Thyroid gland (tissue), 4 donors: ENCODE data around the gene MARCHF9. TPM values are rescaled to one million over a fixed set of nuclear protein-coding genes. Genes with fewer than 3 reads are reported as not detected.
A peak's percentile ranks its signal among the peaks of the same experiment; 100 is the strongest.

Experiments
- DNase-seq, 2 donors: peaks; one replicate each; pipeline ENCODE4 v3.0.0-alpha.2; 2019
- H3K27ac ChIP-seq, 3 donors: fragments of 200-600 bp; sonication (generic); 1 replicate in 2 of 3; 2 replicates in 1 of 3; pipeline ENCODE4 v1.5.1; 2016 to 2019; ENCODE audit warnings: mild to moderate bottlenecking in 1 of 3, moderate library complexity in 1 of 3
- H3K27me3 ChIP-seq: fragments of 200-600 bp; sonication (generic); one replicate; pipeline ENCODE4 v1.5.1; 2019
- H3K36me3 ChIP-seq, 2 donors: fragments of 200-600 bp; sonication (generic); one replicate each; pipeline ENCODE4 v1.5.1; 2016 to 2019
- H3K4me1 ChIP-seq, 2 donors: fragments of 200-600 bp; sonication (generic); one replicate each; pipeline ENCODE4 v1.5.1; 2017 to 2019
- H3K4me3 ChIP-seq, 3 donors: fragments of 200-600 bp; sonication (generic); replicated peaks in 1 of 3; 1 replicate in 2 of 3; 2 replicates in 1 of 3; pipeline ENCODE4 v1.5.1; 2016; ENCODE audit warnings: mild to moderate bottlenecking in 1 of 3
- H3K9me3 ChIP-seq: fragments of 200-600 bp; sonication (generic); one replicate; pipeline ENCODE4 v1.5.1; 2017
- POLR2A ChIP-seq, 2 donors: fragments of 450-650 bp; IDR thresholded peaks; one replicate each; pipeline ENCODE4 v1.6.1; 2017; ENCODE audit warnings: antibody characterized with exemption in 2 of 2, mild to moderate bottlenecking in 2 of 2, moderate library complexity in 1 of 2
- WGBS, 2 donors: methylation state at CpG; one replicate each; pipeline ENCODE4 v1.1.5; 2017; 5-methylcytosine and 5-hydroxymethylcytosine counted together
- intact Hi-C: fragments of 100-400 bp; cut with DNase I; formaldehyde crosslinking; loops from one replicate; pipeline ENCODE4 v1.15.1; 2023
- total RNA-seq, 4 donors: library from RNA; depleted of rRNA; stranded (reverse); fragments of >200 nt; gene quantifications; one replicate each; pipeline ENCODE4 v1.2.3, GENCODE V29; 2016
- TF ChIP-seq, protein P1 (sequence below), 6 experiments: fragments of 200-600 bp in 3 of 6; fragments of 450-650 bp in 3 of 6; sonication (generic) in 3 of 6; IDR thresholded peaks; one replicate each; pipeline ENCODE4 v1.5.1; 2016 to 2019; ENCODE audit warnings: antibody characterized with exemption in 6 of 6, mild to moderate bottlenecking in 2 of 6, inconsistent platforms in 1 of 6, moderate library complexity in 1 of 6

MARCHF9 gene
- total RNA-seq, 4 donors from 2014 or later, result 17.5 to 25.1 (median 21.4) TPM

DNA sequence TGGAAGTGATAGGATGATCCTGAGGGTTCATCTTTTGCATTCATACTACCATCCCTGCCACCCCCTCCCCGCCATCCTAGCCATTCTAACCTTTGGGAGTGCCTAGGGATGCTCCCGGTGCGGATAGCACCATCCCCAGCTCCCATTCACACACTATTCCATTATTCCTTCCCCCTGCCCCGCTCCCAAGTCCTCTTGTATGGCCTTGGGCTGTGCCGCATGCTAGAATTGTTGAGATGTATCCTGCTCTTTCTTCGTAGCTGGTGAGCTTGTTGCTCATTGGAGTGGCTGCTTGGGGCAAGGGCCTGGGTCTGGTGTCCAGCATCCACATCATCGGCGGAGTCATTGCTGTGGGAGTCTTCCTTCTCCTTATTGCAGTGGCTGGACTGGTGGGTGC, 9.4 kb upstream of the MARCHF9 start:
- Histone ChIP-seq H3K9me3 (no peaks in the 10 kb centered on the region), H3K4me1 (peaks cover 0 to 10% of the 10 kb centered on the region in 2 donors), H3K36me3 (peaks cover 25 to 27% of the 10 kb centered on the region in 2 donors), H3K27me3 (no peaks in the 10 kb centered on the region), H3K27ac (peak overlapping the region; percentile 94 to 96 (median 95)), H3K4me3 (peak overlapping the region; percentile 54 to 88 (median 76))
- 39% methylated on average over 8 of the region's 8 CpGs for WGBS, 2 donors
- TF ChIP-seq, protein P1, sequence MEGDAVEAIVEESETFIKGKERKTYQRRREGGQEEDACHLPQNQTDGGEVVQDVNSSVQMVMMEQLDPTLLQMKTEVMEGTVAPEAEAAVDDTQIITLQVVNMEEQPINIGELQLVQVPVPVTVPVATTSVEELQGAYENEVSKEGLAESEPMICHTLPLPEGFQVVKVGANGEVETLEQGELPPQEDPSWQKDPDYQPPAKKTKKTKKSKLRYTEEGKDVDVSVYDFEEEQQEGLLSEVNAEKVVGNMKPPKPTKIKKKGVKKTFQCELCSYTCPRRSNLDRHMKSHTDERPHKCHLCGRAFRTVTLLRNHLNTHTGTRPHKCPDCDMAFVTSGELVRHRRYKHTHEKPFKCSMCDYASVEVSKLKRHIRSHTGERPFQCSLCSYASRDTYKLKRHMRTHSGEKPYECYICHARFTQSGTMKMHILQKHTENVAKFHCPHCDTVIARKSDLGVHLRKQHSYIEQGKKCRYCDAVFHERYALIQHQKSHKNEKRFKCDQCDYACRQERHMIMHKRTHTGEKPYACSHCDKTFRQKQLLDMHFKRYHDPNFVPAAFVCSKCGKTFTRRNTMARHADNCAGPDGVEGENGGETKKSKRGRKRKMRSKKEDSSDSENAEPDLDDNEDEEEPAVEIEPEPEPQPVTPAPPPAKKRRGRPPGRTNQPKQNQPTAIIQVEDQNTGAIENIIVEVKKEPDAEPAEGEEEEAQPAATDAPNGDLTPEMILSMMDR (IDR thresholded peaks at IDR 0.05), result no peak
- no peak for TF ChIP-seq POLR2A (IDR thresholded peaks at IDR 0.05)
- no peak for DNase-seq
- intact Hi-C loops, result no loop called here

DNA sequence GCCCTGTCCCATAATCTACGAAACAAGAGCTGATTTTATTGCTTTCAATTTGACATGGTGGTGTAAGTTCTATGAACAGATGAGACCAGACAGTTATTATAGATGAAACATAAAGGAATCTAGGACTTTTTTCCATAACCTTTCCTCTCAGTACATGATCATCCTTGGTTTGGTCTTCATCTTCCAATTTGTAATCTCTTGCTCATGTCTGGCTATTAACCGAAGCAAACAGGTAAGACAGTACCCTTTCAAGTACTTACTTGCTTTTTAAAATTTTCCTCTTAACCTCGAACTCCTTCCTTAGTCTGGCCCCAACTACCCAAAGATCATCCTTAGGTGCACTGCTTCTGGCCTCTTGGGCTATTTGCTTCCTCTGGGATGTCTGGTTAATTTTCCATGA, 8.9 kb upstream of the MARCHF9 start:
- no peak for DNase-seq
- 89 to 92% methylated on average over 3 of the region's 3 CpGs for WGBS, 2 donors
- peaks cover 3 to 13% of the 10 kb centered on the region in 2 donors for H3K4me1 ChIP-seq
- peak overlapping the region in 1 of 3 donors; percentile 88 for H3K4me3 ChIP-seq
- no peaks in the 10 kb centered on the region for H3K27me3 ChIP-seq
- no peaks in the 10 kb centered on the region for H3K9me3 ChIP-seq
- TF ChIP-seq POLR2A (IDR thresholded peaks at IDR 0.05), result no peak
- TF ChIP-seq, protein P1 (IDR thresholded peaks at IDR 0.05), result no peak
- no peak overlapping the region for H3K27ac ChIP-seq
- peaks cover 25 to 28% of the 10 kb centered on the region in 2 donors for H3K36me3 ChIP-seq
- intact Hi-C loops, result no loop called here

DNA sequence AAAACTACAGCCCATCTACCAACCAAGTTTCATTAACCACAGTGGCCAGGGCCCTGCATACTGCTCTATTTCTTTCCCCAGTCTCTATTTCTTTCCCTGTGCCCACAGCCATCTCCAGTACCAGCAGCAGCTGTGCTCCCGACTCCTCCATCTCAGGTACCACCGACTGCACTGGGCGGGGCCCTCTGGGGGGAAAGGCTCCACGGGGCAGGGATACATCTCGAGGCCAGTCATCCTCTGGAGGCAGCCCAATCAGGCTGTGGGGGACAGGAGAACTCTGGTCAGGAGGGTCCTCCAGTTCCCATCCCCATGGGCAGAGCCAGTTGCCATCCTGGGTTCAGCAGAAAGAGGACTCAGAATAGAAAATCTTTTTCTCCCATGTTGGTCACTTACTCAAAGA, 5.8 kb upstream of the MARCHF9 start:
- 94 to 95% methylated on average over 5 of the region's 5 CpGs for WGBS, 2 donors
- Histone ChIP-seq H3K4me1 (peaks cover 9 to 32% of the 10 kb centered on the region in 2 donors), H3K9me3 (no peaks in the 10 kb centered on the region), H3K36me3 (peaks cover 25 to 28% of the 10 kb centered on the region in 2 donors), H3K27me3 (no peaks in the 10 kb centered on the region), H3K27ac (no peak overlapping the region), H3K4me3 (no peak overlapping the region)
- no peak for DNase-seq
- no peak for TF ChIP-seq POLR2A (IDR thresholded peaks at IDR 0.05)
- TF ChIP-seq, protein P1 (IDR thresholded peaks at IDR 0.05), result no peak
- intact Hi-C loops, result no loop called here

DNA sequence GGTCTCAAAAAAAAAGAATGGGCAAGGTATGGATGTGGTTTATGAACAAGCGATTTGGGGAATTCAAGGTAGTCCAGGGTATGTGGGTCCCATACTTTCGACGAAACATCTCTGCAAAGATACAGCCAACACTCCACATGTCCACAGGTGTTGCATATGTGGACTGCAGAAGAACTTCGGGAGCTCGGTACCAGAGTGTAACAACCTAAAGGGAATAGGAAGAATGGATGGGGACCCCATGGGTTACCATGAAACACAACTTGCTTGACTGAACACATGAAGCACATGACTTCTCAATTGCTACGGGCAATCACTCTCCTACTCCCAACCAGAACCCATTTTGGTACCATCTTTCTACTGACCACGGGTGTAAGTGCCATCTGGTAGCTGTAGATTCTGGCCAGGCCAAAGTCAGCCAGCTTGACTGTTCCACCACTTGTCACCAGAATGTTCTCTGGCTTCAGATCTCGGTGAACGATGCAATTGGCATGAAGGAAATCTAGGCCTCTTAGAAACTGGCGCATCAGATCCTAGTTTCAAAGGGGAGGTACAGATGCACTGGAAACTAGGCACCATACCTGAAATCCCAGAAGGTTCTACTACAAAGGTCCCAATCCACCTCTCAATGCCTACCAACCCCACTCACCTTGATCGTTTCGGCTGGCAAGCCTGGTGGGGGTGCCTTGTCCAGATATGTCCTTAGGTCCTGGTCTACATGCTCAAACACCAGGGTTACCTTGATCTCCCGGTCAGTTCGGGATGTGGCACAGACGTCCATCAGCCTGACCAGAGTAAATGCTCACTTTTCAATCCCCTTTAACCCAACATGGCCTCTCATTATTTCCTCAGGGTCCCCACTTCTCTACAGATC, 4.1 kb upstream of the MARCHF9 start:
- no peak for DNase-seq
- peak overlapping the region in 1 of 3 donors; percentile 68 for H3K4me3 ChIP-seq
- peaks cover 13 to 31% of the 10 kb centered on the region in 2 donors for H3K4me1 ChIP-seq
- H3K27me3 ChIP-seq, result no peaks in the 10 kb centered on the region
- intact Hi-C loops, result no loop called here
- 91 to 92% methylated on average over 15 of the region's 15 CpGs for WGBS, 2 donors
- H3K36me3 ChIP-seq, result peaks cover 25 to 28% of the 10 kb centered on the region in 2 donors
- peak overlapping the region in 1 of 3 donors; percentile 84 for H3K27ac ChIP-seq
- H3K9me3 ChIP-seq, result no peaks in the 10 kb centered on the region
- TF ChIP-seq, protein P1 (IDR thresholded peaks at IDR 0.05), result no peak
- TF ChIP-seq POLR2A (IDR thresholded peaks at IDR 0.05), result no peak

DNA sequence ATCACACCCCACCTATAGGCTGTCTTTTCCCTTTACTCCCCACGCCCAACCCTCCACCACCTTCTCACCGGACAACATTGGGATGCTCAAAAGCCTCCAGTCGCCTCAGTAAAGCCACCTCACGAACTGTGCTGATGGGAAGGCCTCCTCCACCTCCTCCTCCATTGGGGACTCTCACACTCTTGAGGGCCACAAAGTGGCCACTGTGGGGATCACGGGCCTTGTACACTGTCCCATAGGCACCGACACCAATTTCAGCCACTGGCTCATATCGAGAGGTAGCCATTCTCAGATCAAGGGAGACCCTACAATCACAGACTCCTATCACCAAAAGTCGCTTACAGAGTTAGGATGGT, 3.5 kb upstream of the MARCHF9 start:
- intact Hi-C loops, result no loop called here
- WGBS, 2 donors, result 8 to 15% methylated on average over 8 of the region's 8 CpGs
- no peak for DNase-seq
- Histone ChIP-seq H3K27me3 (no peaks in the 10 kb centered on the region), H3K36me3 (peaks cover 25 to 28% of the 10 kb centered on the region in 2 donors), H3K27ac (peak overlapping the region in 2 of 3 donors; percentile 84), H3K4me1 (peaks cover 19 to 35% of the 10 kb centered on the region in 2 donors), H3K4me3 (peak overlapping the region in 2 of 3 donors; percentile 68 to 71), H3K9me3 (no peaks in the 10 kb centered on the region)
- TF ChIP-seq, protein P1 (IDR thresholded peaks at IDR 0.05), result no peak
- no peak for TF ChIP-seq POLR2A (IDR thresholded peaks at IDR 0.05)
